Bone marrow (tissue), 2 donors: ENCODE measurements around the gene RNF207.

ENCODE experiments used
- DNase-seq, 2 donors: peaks; one replicate each; lab custom pipeline; 2025; lab: John Stamatoyannopoulos, UW

The RNF207 gene

DNA sequence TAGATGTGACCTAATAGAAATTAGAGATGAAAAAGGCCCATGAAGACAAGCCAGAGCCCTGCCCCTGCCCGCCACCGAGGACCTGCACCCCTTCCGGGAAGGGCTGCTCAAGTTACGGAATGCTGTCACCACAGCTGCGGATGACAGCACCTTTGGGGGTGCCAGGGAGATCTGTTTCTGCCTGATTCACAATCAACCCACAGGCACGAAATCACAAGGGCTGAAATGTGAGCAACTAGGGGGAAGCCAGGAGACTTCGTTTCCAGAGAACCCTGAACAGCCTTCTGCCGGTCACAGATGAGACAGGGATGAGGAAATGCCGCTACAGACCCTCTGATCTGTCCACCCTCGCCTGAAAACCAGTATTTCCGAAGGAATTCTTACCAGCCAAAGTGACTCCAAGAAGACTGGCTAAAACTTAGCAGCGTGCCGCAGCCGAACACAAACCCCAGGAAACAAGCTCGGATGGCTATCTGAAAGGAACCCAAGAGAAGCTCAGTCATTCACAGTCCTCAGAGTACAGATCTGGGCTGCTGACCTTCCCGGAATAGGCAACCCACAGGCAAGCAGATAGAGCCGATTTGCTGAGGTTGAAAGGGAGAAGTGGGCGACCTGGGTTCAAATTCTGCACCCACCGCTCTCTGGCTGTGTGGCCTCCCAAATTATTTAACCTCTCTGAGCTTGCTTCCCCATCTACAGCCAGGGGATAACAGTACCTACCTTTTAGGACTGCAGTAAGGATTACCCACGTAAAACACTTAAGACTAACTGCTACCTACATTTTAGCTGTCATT is 28.8 kb downstream of the RNF207 start:
- no peak for DNase-seq

GRCh38 chr1:6235296-6235677 is 29.4 kb downstream of the RNF207 start:
- no peak for DNase-seq

- no peak for DNase-seq
Observed at GRCh38 chr1:6237093-6237492, 31.2 kb downstream of the RNF207 start.

DNA sequence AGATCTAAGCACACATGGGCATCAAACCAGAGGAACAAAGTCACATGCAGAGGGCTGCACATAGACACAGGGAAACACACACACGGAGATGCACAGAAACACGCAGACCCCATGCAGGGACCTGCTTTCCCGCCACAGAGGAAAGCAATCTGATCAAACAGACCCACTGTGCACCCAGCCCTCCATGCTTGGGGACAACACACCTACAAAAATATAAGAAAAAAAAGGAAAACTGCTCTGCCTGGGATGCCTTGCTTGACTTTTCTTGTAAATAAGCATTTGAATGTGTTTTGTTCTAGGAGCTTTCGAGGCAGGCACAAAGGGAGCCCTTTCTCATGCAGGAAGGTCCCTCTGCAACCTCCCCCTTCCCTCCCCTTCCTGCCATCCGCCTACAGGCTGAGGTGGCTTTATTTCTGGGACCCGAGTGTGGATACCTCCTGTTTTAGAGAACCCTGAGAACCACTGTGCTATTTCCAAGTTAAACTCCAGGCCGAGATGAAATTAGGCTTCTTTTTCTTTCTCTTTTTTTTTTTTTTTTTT is 33.4 kb downstream of the RNF207 start:
- no peak for DNase-seq

GRCh38 chr1:6239950-6240768 is 34.2 kb downstream of the RNF207 start:
- no peak for DNase-seq

GRCh38 chr1:6241107-6241886 is 35.4 kb downstream of the RNF207 start:
- no peak for DNase-seq

GRCh38 chr1:6241887-6242740 is 36.2 kb downstream of the RNF207 start:
- DNase-seq: no peak

- DNase-seq: no peak
Observed at GRCh38 chr1:6243053-6243834, 37.3 kb downstream of the RNF207 start.

DNA sequence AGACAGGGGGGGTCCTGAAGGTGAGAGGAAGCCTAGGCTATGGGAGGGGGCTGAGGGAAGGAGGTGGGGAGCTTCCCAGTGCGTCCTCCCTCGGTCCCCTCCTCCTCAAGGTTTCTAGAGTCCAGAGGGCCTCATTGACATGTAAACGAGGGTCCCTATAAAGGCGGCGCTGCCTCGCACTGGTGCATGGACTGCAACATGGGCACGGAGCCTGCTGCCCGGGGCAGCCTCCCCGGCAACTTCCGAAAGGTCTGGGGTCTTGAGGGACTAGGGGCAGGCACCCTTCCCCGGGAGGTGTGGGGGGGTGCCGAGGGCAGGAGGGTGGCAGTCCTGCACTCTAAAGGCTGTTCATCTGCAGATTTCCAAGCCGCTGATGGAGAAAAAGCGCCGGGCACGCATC is 38.1 kb downstream of the RNF207 start, which contains the start of gene HES3:
TSS of gene HES3 (plus strand) at position 187 of the 400 bp plus-strand sequence. CDS start at position 374, 187 bp downstream.
- DNase-seq: no peak

DNA sequence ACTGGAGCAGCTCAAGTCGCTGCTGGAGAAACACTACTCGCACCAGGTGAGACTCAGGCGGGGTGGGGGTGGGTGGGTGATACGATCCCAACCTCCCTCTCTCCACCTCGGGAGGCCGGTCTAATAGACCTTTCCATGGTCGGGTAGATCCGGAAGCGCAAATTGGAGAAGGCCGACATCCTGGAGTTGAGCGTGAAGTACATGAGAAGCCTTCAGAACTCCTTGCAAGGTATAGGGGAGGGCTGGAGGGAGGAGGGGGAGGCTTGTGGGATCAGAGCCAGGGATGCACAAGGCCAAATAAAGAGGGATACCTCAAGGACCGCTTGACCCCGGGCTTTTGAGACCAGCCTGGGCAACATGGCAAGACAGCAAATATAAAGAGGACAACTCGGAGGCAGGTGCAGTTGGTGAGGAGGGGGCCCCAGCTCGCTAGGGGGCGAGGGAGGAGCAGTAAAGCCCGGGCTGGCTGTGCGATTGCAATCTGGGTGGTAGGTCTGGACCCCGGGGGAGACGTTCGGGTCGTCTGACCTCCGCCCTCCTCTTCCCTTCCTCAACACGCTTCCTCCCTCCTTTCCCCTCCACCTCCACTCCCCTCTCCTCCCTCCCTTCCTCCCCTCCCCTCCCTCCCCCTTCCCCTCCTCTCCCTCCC is 38.6 kb downstream of the RNF207 start:
- no peak for DNase-seq

GRCh38 chr1:6245086-6245868 is 39.4 kb downstream of the RNF207 start:
- peak; percentile 41 to 59 for DNase-seq

- no peak for DNase-seq
Observed at GRCh38 chr1:6245869-6246496, 40.1 kb downstream of the RNF207 start.

DNA sequence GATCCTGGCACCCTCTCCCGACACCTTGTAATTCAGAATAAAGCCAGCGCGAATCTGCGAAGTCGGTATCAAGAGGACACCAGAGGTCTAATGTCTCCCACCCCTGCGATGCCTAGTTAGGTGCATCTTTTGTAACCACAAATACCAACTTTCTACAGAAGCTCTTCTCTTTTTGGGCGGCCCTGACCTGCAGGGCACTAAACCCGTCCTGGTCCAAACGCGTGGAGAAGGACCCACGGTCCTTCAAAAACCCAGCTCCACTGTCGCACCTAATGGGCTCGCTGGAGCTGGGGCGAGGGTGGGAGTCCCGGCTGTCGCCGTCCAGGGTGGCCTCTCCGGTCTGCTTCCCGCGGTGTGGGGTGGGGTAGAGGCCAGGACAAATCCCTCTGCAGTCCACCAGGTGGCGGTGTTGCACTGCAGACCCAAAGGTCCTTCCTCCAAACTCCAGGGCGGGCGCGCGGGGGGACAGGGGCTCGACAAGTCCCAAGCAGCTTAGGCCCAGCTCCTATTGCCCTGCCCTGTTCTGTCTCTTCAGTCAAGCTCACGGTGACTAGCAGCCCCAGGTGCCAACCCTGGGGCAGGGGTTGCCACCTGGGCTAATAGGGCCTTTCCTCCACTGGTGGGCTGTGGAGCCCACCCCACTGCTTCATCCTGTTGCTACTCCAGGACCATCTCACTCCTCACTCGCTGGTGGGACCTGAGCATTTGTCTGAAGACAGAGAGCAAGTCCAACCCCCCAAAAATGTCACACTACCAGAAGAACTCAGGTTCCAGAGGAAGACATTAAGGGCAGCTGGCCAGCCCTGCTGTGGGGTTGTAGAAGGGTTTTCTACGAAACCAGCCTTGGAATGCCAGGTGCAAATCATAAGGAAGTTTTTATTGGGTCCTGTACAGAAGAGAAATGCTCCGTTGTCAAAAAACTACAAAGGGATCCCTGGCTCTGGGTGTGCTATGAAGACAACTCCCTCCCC is 40.9 kb downstream of the RNF207 start:
- peak; percentile 57 to 70 for DNase-seq

- DNase-seq: no peak
Observed at GRCh38 chr1:6247651-6248050, 41.7 kb downstream of the RNF207 start.

DNA sequence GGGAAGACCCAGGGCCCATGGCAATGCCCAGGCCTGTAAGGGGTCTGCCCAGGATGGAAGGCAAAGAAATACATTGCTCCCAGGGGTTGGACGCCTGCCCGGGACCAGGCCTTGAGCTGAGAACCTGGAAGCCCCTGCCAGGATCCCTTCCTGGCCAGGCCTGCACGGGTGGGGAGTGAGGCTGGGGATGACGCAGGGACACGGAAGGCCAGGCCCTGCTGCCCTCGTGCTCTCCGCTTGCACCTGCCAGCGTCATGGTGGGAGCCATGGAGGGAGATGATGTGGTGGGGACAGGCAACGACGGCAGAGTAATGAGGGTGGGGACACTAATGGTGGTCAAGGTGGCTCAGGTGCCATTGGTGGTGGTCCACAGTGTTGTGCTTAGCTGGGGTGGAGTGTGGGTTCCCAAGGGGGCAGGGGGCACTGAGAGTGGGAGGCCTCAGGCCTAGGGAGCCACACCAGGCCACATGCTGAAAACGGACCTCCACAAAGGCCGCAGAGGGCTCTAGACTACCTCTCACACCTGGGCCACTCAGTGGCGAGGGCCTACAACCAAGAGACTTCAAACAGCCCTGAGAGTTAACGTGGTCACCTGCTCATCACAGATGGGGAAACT is 42.4 kb downstream of the RNF207 start:
- DNase-seq: no peak

DNA sequence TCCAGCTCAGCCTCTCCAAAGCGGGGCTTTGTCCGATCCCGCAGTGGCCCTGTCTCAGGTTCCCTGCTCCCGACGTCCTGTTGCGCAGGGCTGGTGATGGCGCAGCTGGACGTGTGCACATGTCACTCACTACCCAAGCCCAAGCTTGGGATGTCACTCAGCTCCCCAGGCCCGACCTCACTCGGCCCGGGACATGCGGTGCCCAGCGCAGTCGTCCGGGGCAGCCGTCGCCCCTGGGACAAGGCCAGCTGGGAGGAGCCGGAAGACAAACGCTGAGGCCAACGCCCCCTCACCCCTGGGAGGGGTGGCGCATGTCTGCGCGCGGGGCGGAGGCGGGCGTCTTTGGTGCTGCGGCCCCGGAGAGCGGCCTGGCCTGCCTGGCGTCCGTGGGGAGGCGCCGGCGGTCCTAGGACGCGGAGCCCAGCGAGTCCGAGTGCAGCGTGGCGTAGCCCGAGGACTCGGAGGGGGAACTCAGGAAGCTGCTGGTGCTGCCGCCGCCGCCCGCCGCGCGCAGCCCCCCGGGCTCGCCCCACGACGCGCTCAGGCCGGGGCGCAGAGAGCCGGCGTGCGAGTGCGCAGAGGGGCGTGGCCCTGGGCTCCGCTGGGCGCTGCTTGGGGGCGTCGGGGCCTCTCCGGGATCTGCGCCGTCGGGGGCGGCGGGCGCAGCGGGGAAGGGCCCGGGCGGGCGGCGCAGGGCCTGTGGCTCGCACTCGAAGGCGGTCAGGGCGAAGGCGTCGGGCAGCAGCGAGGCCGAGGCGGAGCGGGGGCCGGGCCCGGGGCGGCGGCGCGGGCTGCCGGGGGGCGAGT is 43.2 kb downstream of the RNF207 start:
- no peak for DNase-seq
